PC-9 (cell line): ENCODE results near the gene F12. TPM values are rescaled to one million over a fixed set of nuclear protein-coding genes. Genes with fewer than 3 reads are reported as not detected.

ENCODE experiments used
- BruUV-seq: library from RNA; stranded (reverse); fragments of 400-500 nt; replicated peaks from 2 replicates; lab custom pipeline; 2021; lab: Mats Ljungman, UMichigan
- CTCF ChIA-PET: fragments of 300-600 bp; sonication (Branson Sonifier 250); formaldehyde crosslinking; loops from one replicate; lab custom pipeline; 2022; ENCODE audit warnings: antibody characterized with exemption; lab: Charles Lee
- POLR2A ChIA-PET: fragments of 300-600 bp; sonication (Branson Sonifier 250); formaldehyde crosslinking; loops from one replicate; lab custom pipeline; 2022; ENCODE audit warnings: antibody characterized with exemption; ENCODE audit not compliant: unreplicated experiment; lab: Charles Lee
- DNase-seq, 2 experiments: peaks; one replicate each; pipeline versions ENCODE4 v3.0.0 to v3.0.0-alpha.2; 2015 to 2022; ENCODE audit warnings: mixed read lengths in 1 of 2
- H2AFZ ChIP-seq: fragments of 200-600 bp; sonication (generic); 2 replicates; pipeline ENCODE4 v1.8.1; 2017; ENCODE audit warnings: antibody characterized with exemption
- H3F3A ChIP-seq: fragments of 200-600 bp; sonication (generic); 2 replicates; pipeline ENCODE4 v1.8.1; 2017; ENCODE audit warnings: antibody characterized with exemption, mild to moderate bottlenecking, low read depth; ENCODE audit not compliant: insufficient read depth
- H3K27ac ChIP-seq: fragments of 200-600 bp; sonication (generic); 2 replicates; pipeline ENCODE4 v1.6.1; 2016; ENCODE audit warnings: mixed run types
- H3K27me3 ChIP-seq: fragments of 200-600 bp; sonication (generic); 2 replicates; pipeline ENCODE4 v1.6.1; 2016; ENCODE audit warnings: low read depth, mixed run types; ENCODE audit not compliant: insufficient read depth
- H3K36me3 ChIP-seq: fragments of 200-600 bp; sonication (generic); 2 replicates; pipeline ENCODE4 v1.6.1; 2016; ENCODE audit warnings: low read depth, mixed run types
- H3K4me1 ChIP-seq: fragments of 200-600 bp; sonication (generic); replicated peaks from 2 replicates; pipeline ENCODE4 v1.6.1; 2016; ENCODE audit warnings: mixed run types; ENCODE audit not compliant: insufficient read depth
- H3K4me2 ChIP-seq: fragments of 200-600 bp; sonication (generic); 2 replicates; pipeline ENCODE4 v1.6.1; 2017; ENCODE audit warnings: mixed run types
- H3K4me3 ChIP-seq: fragments of 200-600 bp; sonication (generic); 2 replicates; pipeline ENCODE4 v1.6.1; 2016; ENCODE audit warnings: mixed run types
- H3K79me2 ChIP-seq: fragments of 200-600 bp; sonication (generic); 2 replicates; pipeline ENCODE4 v1.6.1; 2017; ENCODE audit warnings: low read depth, mixed run types
- H3K9me2 ChIP-seq: fragments of 200-600 bp; sonication (generic); 2 replicates; pipeline ENCODE4 v1.8.1; 2017; ENCODE audit warnings: mild to moderate bottlenecking; ENCODE audit not compliant: insufficient read depth
- H3K9me3 ChIP-seq: fragments of 200-600 bp; sonication (generic); 2 replicates; pipeline ENCODE4 v1.8.1; 2016; ENCODE audit warnings: low read depth; ENCODE audit not compliant: insufficient read depth
- H4K20me1 ChIP-seq: fragments of 200-600 bp; sonication (generic); 2 replicates; pipeline ENCODE4 v1.8.1; 2017; ENCODE audit not compliant: insufficient read depth
- CTCF ChIP-seq: fragments of 200-600 bp; sonication (generic); conservative IDR thresholded peaks from 2 replicates; pipeline ENCODE4 v1.6.1; 2017; ENCODE audit warnings: mixed run types, antibody characterized with exemption, mild to moderate bottlenecking, moderate library complexity
- EZH2 ChIP-seq: fragments of 200-600 bp; sonication (generic); IDR thresholded peaks from 2 replicates; pipeline ENCODE4 v1.8.0; 2017; ENCODE audit warnings: antibody characterized with exemption, low read depth
- intact Hi-C: fragments of 100-400 bp; cut with micrococcal nuclease; formaldehyde crosslinking; loops from one replicate; pipeline ENCODE4 v1.10.0; 2022; ENCODE audit not compliant: unreplicated experiment
- total RNA-seq: library from RNA; stranded (reverse); gene quantifications from 2 replicates; pipeline ENCODE4 v1.2.3, GENCODE V29; 2021

Gene F12
- total RNA-seq, 1 experiment from 2014 or later = 14.5 TPM

GRCh38 chr5:177357459-177358351 is 51.7 kb downstream of the F12 start, which contains the start of gene RGS14:
RGS14 (plus strand) TSS chr5:177357924; CDS start chr5:177358025, 101 bp downstream.
- no peak within 1 kb of the TSS for H3K4me3 ChIP-seq
- POLR2A ChIA-PET = interaction anchor here (0.6 kb wide), 1 partner anchor 100 kb away, joined by 6 read pairs; no protein-coding TSS in a partner anchor
- intact Hi-C loops = no loop called here
- DNase-seq = peak in 1 of 2 experiments; percentile 44
- H3K9me2 ChIP-seq = no peaks in the 10 kb centered on the region
- 0 out of 2 replicates have a peak, but pooled peaks cover 7% of the 10 kb centered on the region for H3F3A ChIP-seq
- no peaks in the 10 kb centered on the region for H3K36me3 ChIP-seq
- no peaks in the 10 kb centered on the region for H3K79me2 ChIP-seq
- H4K20me1 ChIP-seq = no peaks in the 10 kb centered on the region
- CTCF ChIA-PET = interaction anchor here (0.5 kb wide), 1 partner anchor 17 kb away, joined by 4 read pairs; no protein-coding TSS in a partner anchor
- BruUV-seq = no TSS peak
- no peak within 1 kb of the TSS for H3K27ac ChIP-seq
- TF ChIP-seq CTCF (no peak), EZH2 (no peak)
- no peaks in the 10 kb centered on the region for H3K9me3 ChIP-seq
- no peak within 1 kb of the TSS for H2AFZ ChIP-seq
- peaks cover 14% of the 10 kb centered on the region; the same call in 1 of the 2 replicates for H3K27me3 ChIP-seq
- H3K4me2 ChIP-seq = no peak within 1 kb of the TSS
- no peaks in the 10 kb centered on the region for H3K4me1 ChIP-seq

- Histone ChIP-seq H2AFZ (no peak overlapping the region), H3K4me2 (no peak overlapping the region), H3K27ac (no peak overlapping the region), H3K36me3 (no peaks in the 10 kb centered on the region), H3K4me3 (no peak overlapping the region), H3F3A (0 out of 2 replicates have a peak, but pooled peaks cover 6% of the 10 kb centered on the region), H3K9me3 (no peaks in the 10 kb centered on the region), H3K27me3 (peaks cover 14% of the 10 kb centered on the region; the same call in 1 of the 2 replicates), H4K20me1 (no peaks in the 10 kb centered on the region), H3K9me2 (no peaks in the 10 kb centered on the region), H3K4me1 (peaks cover 3% of the 10 kb centered on the region; the same call in 1 of the 2 replicates), H3K79me2 (no peaks in the 10 kb centered on the region)
- CTCF ChIA-PET = no interaction called here
- POLR2A ChIA-PET = no interaction called here
- DNase-seq = no peak
- no TSS peak for BruUV-seq
- intact Hi-C loops = no loop called here
- TF ChIP-seq EZH2 (no peak), CTCF (no peak)
Measured at GRCh38 chr5:177357146-177357458, 52.3 kb downstream of the F12 start.

GRCh38 chr5:177356746-177357145 is 52.6 kb downstream of the F12 start:
- ChIA-PET CTCF (interaction anchor here (0.6 kb wide), 2 partner anchors 33 to 610 kb away, joined by 3 to 4 read pairs; no protein-coding TSS in a partner anchor), POLR2A (no interaction called here)
- Histone ChIP-seq H3F3A (0 out of 2 replicates have a peak, but pooled peaks cover 3% of the 10 kb centered on the region), H3K36me3 (no peaks in the 10 kb centered on the region), H2AFZ (no peak overlapping the region), H3K4me1 (peaks cover 4% of the 10 kb centered on the region; the same call in 1 of the 2 replicates), H3K27me3 (peaks cover 14% of the 10 kb centered on the region; the same call in 1 of the 2 replicates), H3K9me2 (no peaks in the 10 kb centered on the region), H3K79me2 (no peaks in the 10 kb centered on the region), H4K20me1 (no peaks in the 10 kb centered on the region), H3K4me2 (no peak overlapping the region), H3K27ac (no peak overlapping the region), H3K9me3 (no peaks in the 10 kb centered on the region), H3K4me3 (no peak overlapping the region)
- TF ChIP-seq CTCF = no peak
- TF ChIP-seq EZH2 = no peak
- no peak for DNase-seq
- intact Hi-C loops = no loop called here
- BruUV-seq = no TSS peak
